ENCODE results near the gene TBC1D19. TPM values are rescaled to one million over a fixed set of nuclear protein-coding genes. Genes with fewer than 3 reads are reported as not detected.
"Not testable (repeated sequence)": the region's sequence is repeated elsewhere in the genome, so short reads cannot be mapped to it uniquely, and the experiment has no call there.

TBC1D19 gene
- total RNA-seq, 4 donors from 2014 or later = 19.8 to 23.4 (median 20.7) TPM

DNA sequence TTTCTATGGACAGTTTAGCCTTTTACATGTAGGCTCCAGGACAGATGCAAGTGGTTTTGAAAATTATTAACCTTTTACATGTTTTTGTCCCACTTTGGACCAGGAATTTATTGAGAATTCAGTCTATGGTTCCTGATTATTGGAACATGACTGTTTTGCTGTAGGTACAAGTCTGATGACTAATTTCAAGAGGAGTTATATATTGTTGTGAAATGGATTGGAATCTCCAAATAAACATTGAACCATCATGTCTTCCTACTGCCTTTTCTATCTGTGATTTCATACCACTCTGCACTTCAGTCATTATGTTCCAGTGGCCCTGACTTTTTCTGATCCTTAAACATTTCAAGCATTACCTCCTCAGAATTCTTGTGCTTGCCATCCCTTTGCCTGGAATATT lies 35.9 kb downstream of the TBC1D19 start:
- Histone ChIP-seq H3K27ac (no peak overlapping the region), H3K4me1 (no peaks in the 10 kb centered on the region), H3K4me3 (no peak overlapping the region), H3K36me3 (peaks cover 0 to 12% (median 0%) of the 10 kb centered on the region in 3 donors), H3K27me3 (no peaks in the 10 kb centered on the region), H3K9me3 (no peaks in the 10 kb centered on the region)
- no peak for TF ChIP-seq EP300 (IDR thresholded peaks at IDR 0.05)
- DNase-seq (ENCODE audit: low spot score in 2 of 2) = no peak

DNA sequence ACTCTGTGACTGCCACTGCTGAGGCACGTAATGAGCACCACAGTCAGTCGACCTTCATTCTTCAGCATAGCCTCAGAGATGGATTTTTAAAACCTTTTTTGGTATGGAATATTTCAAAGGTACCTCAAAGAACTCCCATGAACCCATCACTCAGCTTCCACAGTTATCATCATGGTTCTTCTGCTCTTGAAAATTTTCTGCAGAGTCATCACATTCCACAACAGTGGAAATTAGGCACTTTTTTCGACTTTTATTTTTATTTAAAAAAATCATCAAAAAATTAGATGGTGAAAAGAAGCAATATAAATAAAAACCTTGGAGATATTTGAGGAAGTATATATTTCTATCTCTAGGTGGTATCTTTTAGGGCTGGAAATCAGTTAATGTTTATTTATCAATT lies 37.5 kb downstream of the TBC1D19 start:
- TF ChIP-seq EP300 (IDR thresholded peaks at IDR 0.05) (no peak), POLR2A (IDR thresholded peaks at IDR 0.05) (no peak)
- TF ChIP-seq, protein P1, sequence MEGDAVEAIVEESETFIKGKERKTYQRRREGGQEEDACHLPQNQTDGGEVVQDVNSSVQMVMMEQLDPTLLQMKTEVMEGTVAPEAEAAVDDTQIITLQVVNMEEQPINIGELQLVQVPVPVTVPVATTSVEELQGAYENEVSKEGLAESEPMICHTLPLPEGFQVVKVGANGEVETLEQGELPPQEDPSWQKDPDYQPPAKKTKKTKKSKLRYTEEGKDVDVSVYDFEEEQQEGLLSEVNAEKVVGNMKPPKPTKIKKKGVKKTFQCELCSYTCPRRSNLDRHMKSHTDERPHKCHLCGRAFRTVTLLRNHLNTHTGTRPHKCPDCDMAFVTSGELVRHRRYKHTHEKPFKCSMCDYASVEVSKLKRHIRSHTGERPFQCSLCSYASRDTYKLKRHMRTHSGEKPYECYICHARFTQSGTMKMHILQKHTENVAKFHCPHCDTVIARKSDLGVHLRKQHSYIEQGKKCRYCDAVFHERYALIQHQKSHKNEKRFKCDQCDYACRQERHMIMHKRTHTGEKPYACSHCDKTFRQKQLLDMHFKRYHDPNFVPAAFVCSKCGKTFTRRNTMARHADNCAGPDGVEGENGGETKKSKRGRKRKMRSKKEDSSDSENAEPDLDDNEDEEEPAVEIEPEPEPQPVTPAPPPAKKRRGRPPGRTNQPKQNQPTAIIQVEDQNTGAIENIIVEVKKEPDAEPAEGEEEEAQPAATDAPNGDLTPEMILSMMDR (IDR thresholded peaks at IDR 0.05) = no peak
- Histone ChIP-seq H3K27ac (no peak overlapping the region), H3K36me3 (peaks cover 0 to 12% (median 0%) of the 10 kb centered on the region in 3 donors), H3K4me1 (no peaks in the 10 kb centered on the region), H3K9me3 (no peaks in the 10 kb centered on the region), H3K27me3 (no peaks in the 10 kb centered on the region), H3K4me3 (no peak overlapping the region)
- 95 to 96% methylated on average over 3 of the region's 3 CpGs for WGBS, 2 donors
- no peak for DNase-seq (ENCODE audit: low spot score in 2 of 2)

DNA sequence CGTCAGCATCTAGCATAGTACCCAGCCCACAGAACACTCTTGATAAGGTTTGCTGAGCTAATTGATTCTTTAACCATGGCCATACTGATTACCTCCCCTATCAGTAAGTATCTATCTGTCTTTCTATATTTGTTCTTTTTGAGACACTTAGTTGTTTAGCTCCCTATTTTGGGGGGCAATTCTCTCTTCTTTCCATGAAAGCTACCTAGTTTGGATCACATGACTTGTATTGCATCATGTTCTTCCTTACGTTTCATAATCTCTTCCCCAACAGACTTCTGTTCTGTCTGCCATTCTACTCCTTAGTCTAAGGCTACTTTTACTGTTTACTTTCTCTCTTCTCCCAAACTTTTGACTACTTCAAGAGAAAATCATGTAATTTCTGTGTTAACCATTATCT lies 39.0 kb downstream of the TBC1D19 start:
- DNase-seq (ENCODE audit: low spot score in 2 of 2) = no peak
- WGBS, 2 donors = 62 to 67% methylated on average over 2 of the region's 2 CpGs
- H3K4me3 ChIP-seq = no peak overlapping the region
- no peaks in the 10 kb centered on the region for H3K9me3 ChIP-seq
- TF ChIP-seq POLR2A (IDR thresholded peaks at IDR 0.05) (no peak), EP300 (IDR thresholded peaks at IDR 0.05) (no peak)
- TF ChIP-seq, protein P1 (IDR thresholded peaks at IDR 0.05) = no peak
- H3K27ac ChIP-seq = no peak overlapping the region
- H3K36me3 ChIP-seq = peaks cover 0 to 12% (median 0%) of the 10 kb centered on the region in 3 donors
- no peaks in the 10 kb centered on the region for H3K4me1 ChIP-seq
- no peaks in the 10 kb centered on the region for H3K27me3 ChIP-seq

DNA sequence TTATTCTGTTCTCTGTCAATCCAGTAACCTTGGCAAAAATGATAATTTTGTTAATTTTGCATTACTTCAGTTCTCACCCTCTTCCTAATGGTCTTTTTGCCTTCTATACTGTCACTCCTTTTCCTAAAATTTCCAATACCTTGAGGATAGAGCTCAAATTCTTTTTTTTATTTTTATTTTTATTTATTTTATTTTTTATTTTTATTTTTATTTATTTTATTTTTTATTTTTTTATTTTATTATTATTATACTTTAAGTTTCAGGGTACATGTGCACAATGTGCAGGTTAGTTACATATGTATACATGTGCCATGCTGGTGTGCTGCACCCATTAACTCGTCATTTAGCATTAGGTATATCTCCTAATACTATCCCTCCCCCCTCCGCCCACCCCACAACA lies 42.8 kb downstream of the TBC1D19 start:
- not testable (repeated sequence) for H3K36me3 ChIP-seq; H3K27me3 ChIP-seq; H3K4me1 ChIP-seq; DNase-seq (ENCODE audit: low spot score in 2 of 2); H3K4me3 ChIP-seq; H3K27ac ChIP-seq; H3K9me3 ChIP-seq
- WGBS, 2 donors = 98 to 100% methylated on average over 2 of the region's 2 CpGs

DNA sequence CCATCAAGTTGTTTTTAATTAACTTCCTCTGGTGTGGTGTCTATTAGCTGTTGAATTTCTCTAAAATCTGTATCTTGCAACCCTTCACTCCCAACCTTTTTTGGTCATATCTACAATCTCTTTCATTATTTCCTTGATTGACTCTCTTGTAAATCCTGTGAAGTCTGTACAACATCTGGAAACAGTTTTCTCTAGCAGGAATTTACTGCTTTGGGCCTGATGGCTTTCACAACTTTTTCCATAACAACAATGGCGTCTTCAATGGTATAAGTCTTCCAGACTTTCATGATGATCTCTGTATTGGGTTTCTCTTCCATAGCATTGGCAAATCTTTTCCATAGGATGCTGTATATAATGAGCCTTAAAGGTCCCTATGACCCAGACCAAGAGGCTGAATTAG lies 49.0 kb downstream of the TBC1D19 start:
- H3K9me3 ChIP-seq = peaks cover 0 to 3% (median 0%) of the 10 kb centered on the region in 4 donors
- no peak overlapping the region for H3K4me3 ChIP-seq
- no peaks in the 10 kb centered on the region for H3K27me3 ChIP-seq
- H3K36me3 ChIP-seq = peaks cover 0 to 35% (median 0%) of the 10 kb centered on the region in 3 donors
- TF ChIP-seq, protein P1 (IDR thresholded peaks at IDR 0.05) = no peak
- TF ChIP-seq EP300 (IDR thresholded peaks at IDR 0.05) (no peak), POLR2A (IDR thresholded peaks at IDR 0.05) (no peak)
- H3K27ac ChIP-seq = no peak overlapping the region
- H3K4me1 ChIP-seq = no peaks in the 10 kb centered on the region
- DNase-seq (ENCODE audit: low spot score in 2 of 2) = no peak
- WGBS, 2 donors = 87 to 92% methylated on average over 1 of the region's 1 CpG

DNA sequence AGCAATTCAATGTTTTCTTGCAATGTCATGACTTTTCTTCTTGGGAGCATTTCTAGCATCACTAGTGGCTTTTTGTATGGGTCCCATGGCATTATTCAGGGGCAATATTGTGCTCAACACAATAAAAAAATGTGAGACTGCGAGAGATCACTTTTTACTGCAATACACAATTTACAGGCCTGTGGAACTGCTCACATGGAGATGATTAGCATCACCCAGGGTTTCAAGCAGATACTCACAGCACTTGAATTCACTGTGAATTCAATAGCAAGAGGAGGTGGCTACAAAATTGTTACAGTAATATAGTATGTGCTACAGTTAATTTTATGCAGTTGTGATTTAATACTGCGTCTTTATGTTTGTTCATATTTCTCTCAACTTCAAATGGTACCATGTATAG lies 50.4 kb downstream of the TBC1D19 start:
- 90 to 97% methylated on average over 2 of the region's 2 CpGs for WGBS, 2 donors
- DNase-seq (ENCODE audit: low spot score in 2 of 2) = no peak
- Histone ChIP-seq H3K4me3 (no peak overlapping the region), H3K27ac (no peak overlapping the region), H3K36me3 (peaks cover 0 to 48% (median 0%) of the 10 kb centered on the region in 3 donors), H3K9me3 (no peaks in the 10 kb centered on the region), H3K27me3 (no peaks in the 10 kb centered on the region), H3K4me1 (no peaks in the 10 kb centered on the region)
- TF ChIP-seq, protein P1 (IDR thresholded peaks at IDR 0.05) = no peak
- no peak for TF ChIP-seq EP300 (IDR thresholded peaks at IDR 0.05)
- no peak for TF ChIP-seq POLR2A (IDR thresholded peaks at IDR 0.05)

All from tibial nerve (tissue), 4 donors.